ENCODE measurements around the gene PPP2CA. TPM values are rescaled to one million over a fixed set of nuclear protein-coding genes. Genes with fewer than 3 reads are reported as not detected.
"Not testable (repeated sequence)": the region's sequence is repeated elsewhere in the genome, so short reads cannot be mapped to it uniquely, and the experiment has no call there.

Gene PPP2CA
- total RNA-seq, 1 experiment from 2014 or later, result 72.2 TPM

GRCh38 chr5:134152173-134152832 is 73.6 kb downstream of the PPP2CA start:
- H2AFZ ChIP-seq (ENCODE audit: low read length); H3K9me2 ChIP-seq (replicated peaks; ENCODE audit: insufficient read depth, low read length); H3K9ac ChIP-seq (ENCODE audit: low read length); H3K27ac ChIP-seq (ENCODE audit: low read length); H3K4me1 ChIP-seq (ENCODE audit: low read length); DNase-seq; H3K9me3 ChIP-seq (ENCODE audit: low read length); H3K27me3 ChIP-seq (ENCODE audit: low read length); H3K4me2 ChIP-seq (ENCODE audit: low read depth, low read length, poor library complexity, severe bottlenecking); H3K4me3 ChIP-seq (ENCODE audit: low read length): not testable (repeated sequence)
- H3K79me2 ChIP-seq (ENCODE audit: low read length), result peaks cover 56% of the 10 kb centered on the region
- H3K36me3 ChIP-seq (ENCODE audit: insufficient read depth, low read length), result peaks cover 49% of the 10 kb centered on the region; the same call in 1 of the 2 replicates
- peaks cover 11% of the 10 kb centered on the region for H4K20me1 ChIP-seq (ENCODE audit: insufficient read depth, low read depth, low read length)

GRCh38 chr5:134151723-134152122 is 74.2 kb downstream of the PPP2CA start:
- no peaks in the 10 kb centered on the region for H3K9me2 ChIP-seq (replicated peaks; ENCODE audit: insufficient read depth, low read length)
- H2AFZ ChIP-seq (ENCODE audit: low read length), result no peak overlapping the region
- H3K27me3 ChIP-seq (ENCODE audit: low read length), result no peaks in the 10 kb centered on the region
- no peak overlapping the region for H3K9ac ChIP-seq (ENCODE audit: low read length)
- H3K79me2 ChIP-seq (ENCODE audit: low read length), result peaks cover 56% of the 10 kb centered on the region
- no peaks in the 10 kb centered on the region for H3K9me3 ChIP-seq (ENCODE audit: low read length)
- no peaks in the 10 kb centered on the region for H3K4me1 ChIP-seq (ENCODE audit: low read length)
- H3K27ac ChIP-seq (ENCODE audit: low read length), result no peak overlapping the region
- H4K20me1 ChIP-seq (ENCODE audit: insufficient read depth, low read depth, low read length), result peaks cover 15% of the 10 kb centered on the region
- peaks cover 45% of the 10 kb centered on the region; the same call in 1 of the 2 replicates for H3K36me3 ChIP-seq (ENCODE audit: insufficient read depth, low read length)
- no peak overlapping the region for H3K4me3 ChIP-seq (ENCODE audit: low read length)
- H3K4me2 ChIP-seq (ENCODE audit: low read depth, low read length, poor library complexity, severe bottlenecking), result no peak overlapping the region
- no peak for DNase-seq

- H2AFZ ChIP-seq (ENCODE audit: low read length), result no peak overlapping the region
- H3K4me1 ChIP-seq (ENCODE audit: low read length), result no peaks in the 10 kb centered on the region
- H4K20me1 ChIP-seq (ENCODE audit: insufficient read depth, low read depth, low read length), result peaks cover 30% of the 10 kb centered on the region
- peaks cover 56% of the 10 kb centered on the region for H3K79me2 ChIP-seq (ENCODE audit: low read length)
- H3K4me2 ChIP-seq (ENCODE audit: low read depth, low read length, poor library complexity, severe bottlenecking), result no peak overlapping the region
- H3K27ac ChIP-seq (ENCODE audit: low read length), result no peak overlapping the region
- no peaks in the 10 kb centered on the region for H3K9me2 ChIP-seq (replicated peaks; ENCODE audit: insufficient read depth, low read length)
- no peak overlapping the region for H3K9ac ChIP-seq (ENCODE audit: low read length)
- H3K9me3 ChIP-seq (ENCODE audit: low read length), result no peaks in the 10 kb centered on the region
- peaks cover 36% of the 10 kb centered on the region; the same call in 1 of the 2 replicates for H3K36me3 ChIP-seq (ENCODE audit: insufficient read depth, low read length)
- H3K4me3 ChIP-seq (ENCODE audit: low read length), result no peak overlapping the region
- DNase-seq, result no peak
- H3K27me3 ChIP-seq (ENCODE audit: low read length), result no peaks in the 10 kb centered on the region
These were observed 76.1 kb downstream of the PPP2CA start for GRCh38 chr5:134149571-134150303.

GRCh38 chr5:134148986-134149539 is 76.8 kb downstream of the PPP2CA start:
- DNase-seq, result no peak
- no peak overlapping the region for H2AFZ ChIP-seq (ENCODE audit: low read length)
- peaks cover 38% of the 10 kb centered on the region; the same call in 1 of the 2 replicates for H3K36me3 ChIP-seq (ENCODE audit: insufficient read depth, low read length)
- no peak overlapping the region for H3K9ac ChIP-seq (ENCODE audit: low read length)
- H3K27ac ChIP-seq (ENCODE audit: low read length), result no peak overlapping the region
- H3K4me1 ChIP-seq (ENCODE audit: low read length), result no peaks in the 10 kb centered on the region
- H3K27me3 ChIP-seq (ENCODE audit: low read length), result no peaks in the 10 kb centered on the region
- no peaks in the 10 kb centered on the region for H3K9me2 ChIP-seq (replicated peaks; ENCODE audit: insufficient read depth, low read length)
- H3K79me2 ChIP-seq (ENCODE audit: low read length), result peaks cover 60% of the 10 kb centered on the region
- no peaks in the 10 kb centered on the region for H3K9me3 ChIP-seq (ENCODE audit: low read length)
- peaks cover 31% of the 10 kb centered on the region for H4K20me1 ChIP-seq (ENCODE audit: insufficient read depth, low read depth, low read length)
- H3K4me3 ChIP-seq (ENCODE audit: low read length), result no peak overlapping the region
- no peak overlapping the region for H3K4me2 ChIP-seq (ENCODE audit: low read depth, low read length, poor library complexity, severe bottlenecking)

- H3K9ac ChIP-seq (ENCODE audit: low read length), result no peak overlapping the region
- H2AFZ ChIP-seq (ENCODE audit: low read length), result no peak overlapping the region
- H3K79me2 ChIP-seq (ENCODE audit: low read length), result peaks cover 61% of the 10 kb centered on the region
- H3K4me3 ChIP-seq (ENCODE audit: low read length), result no peak overlapping the region
- no peak for DNase-seq
- no peaks in the 10 kb centered on the region for H3K9me2 ChIP-seq (replicated peaks; ENCODE audit: insufficient read depth, low read length)
- H3K4me1 ChIP-seq (ENCODE audit: low read length), result no peaks in the 10 kb centered on the region
- H3K36me3 ChIP-seq (ENCODE audit: insufficient read depth, low read length), result peaks cover 33% of the 10 kb centered on the region; the same call in 1 of the 2 replicates
- H4K20me1 ChIP-seq (ENCODE audit: insufficient read depth, low read depth, low read length), result peaks cover 31% of the 10 kb centered on the region
- H3K27me3 ChIP-seq (ENCODE audit: low read length), result no peaks in the 10 kb centered on the region
- H3K4me2 ChIP-seq (ENCODE audit: low read depth, low read length, poor library complexity, severe bottlenecking), result no peak overlapping the region
- H3K27ac ChIP-seq (ENCODE audit: low read length), result no peak overlapping the region
- no peaks in the 10 kb centered on the region for H3K9me3 ChIP-seq (ENCODE audit: low read length)
These were observed 77.6 kb downstream of the PPP2CA start for GRCh38 chr5:134148316-134148715.

- H2AFZ ChIP-seq (ENCODE audit: low read length), result no peak overlapping the region
- no peak overlapping the region for H3K9ac ChIP-seq (ENCODE audit: low read length)
- H3K27ac ChIP-seq (ENCODE audit: low read length), result no peak overlapping the region
- no peaks in the 10 kb centered on the region for H3K9me3 ChIP-seq (ENCODE audit: low read length)
- no peaks in the 10 kb centered on the region for H3K27me3 ChIP-seq (ENCODE audit: low read length)
- no peak overlapping the region for H3K4me2 ChIP-seq (ENCODE audit: low read depth, low read length, poor library complexity, severe bottlenecking)
- no peak overlapping the region for H3K4me3 ChIP-seq (ENCODE audit: low read length)
- peaks cover 29% of the 10 kb centered on the region; the same call in 1 of the 2 replicates for H3K36me3 ChIP-seq (ENCODE audit: insufficient read depth, low read length)
- DNase-seq, result no peak
- H3K4me1 ChIP-seq (ENCODE audit: low read length), result no peaks in the 10 kb centered on the region
- no peaks in the 10 kb centered on the region for H3K9me2 ChIP-seq (replicated peaks; ENCODE audit: insufficient read depth, low read length)
- H4K20me1 ChIP-seq (ENCODE audit: insufficient read depth, low read depth, low read length), result peaks cover 38% of the 10 kb centered on the region
- H3K79me2 ChIP-seq (ENCODE audit: low read length), result peaks cover 58% of the 10 kb centered on the region
These were observed 79.0 kb downstream of the PPP2CA start for GRCh38 chr5:134146651-134147518.

GRCh38 chr5:134145779-134146581 is 79.9 kb downstream of the PPP2CA start:
- Histone ChIP-seq H3K36me3 (ENCODE audit: insufficient read depth, low read length) (peaks cover 23% of the 10 kb centered on the region; the same call in 1 of the 2 replicates), H3K79me2 (ENCODE audit: low read length) (peaks cover 55% of the 10 kb centered on the region), H3K27me3 (ENCODE audit: low read length) (no peaks in the 10 kb centered on the region), H3K4me2 (ENCODE audit: low read depth, low read length, poor library complexity, severe bottlenecking) (no peak overlapping the region), H3K9ac (ENCODE audit: low read length) (no peak overlapping the region), H4K20me1 (ENCODE audit: insufficient read depth, low read depth, low read length) (peaks cover 45% of the 10 kb centered on the region), H3K9me3 (ENCODE audit: low read length) (no peaks in the 10 kb centered on the region), H3K9me2 (replicated peaks; ENCODE audit: insufficient read depth, low read length) (no peaks in the 10 kb centered on the region), H3K4me1 (ENCODE audit: low read length) (no peaks in the 10 kb centered on the region), H3K4me3 (ENCODE audit: low read length) (no peak overlapping the region), H3K27ac (ENCODE audit: low read length) (no peak overlapping the region), H2AFZ (ENCODE audit: low read length) (no peak overlapping the region)
- peak; percentile 89 for DNase-seq
